HCT116 (cell line): Measurements from ENCODE around the gene SEC62. TPM values are rescaled to one million over a fixed set of nuclear protein-coding genes. Genes with fewer than 3 reads are reported as not detected.

Experiments
- ATAC-seq: fragments of 200-7000 bp; cut with Tn5 transposase; 2 replicates; pipeline ENCODE4 v1.9.1; 2020; ENCODE audit warnings: mild to moderate bottlenecking, moderate library complexity
- BruUV-seq: library from RNA; stranded (reverse); fragments of 400-500 nt; replicated peaks from 2 replicates; lab custom pipeline; 2021; lab: Mats Ljungman, UMichigan
- CTCF ChIA-PET: fragments of 300-600 bp; sonication (Branson Sonifier 250); formaldehyde crosslinking; loops from one replicate; lab custom pipeline; 2021; ENCODE audit warnings: antibody characterized with exemption; lab: Charles Lee
- POLR2A ChIA-PET: fragments of 300-600, 350-600 bp; sonication (Branson Sonifier 250); formaldehyde crosslinking; loops from one replicate; lab custom pipeline; 2021; ENCODE audit warnings: antibody characterized with exemption; lab: Charles Lee
- RAD21 ChIA-PET, 2 experiments: fragments of 300-600 bp; sonication (Branson Sonifier 250); formaldehyde crosslinking; loops; one replicate each; lab custom pipeline; 2023; ENCODE audit warnings: low total read pairs in 2 of 2; ENCODE audit not compliant: uncharacterized antibody in 2 of 2, unreplicated experiment in 2 of 2, low non-redundant PET in 1 of 2; lab: Charles Lee
- DNase-seq: peaks from one replicate; pipeline ENCODE4 v3.0.0-alpha.2; 2010; ENCODE audit warnings: low read depth, low spot score
- H2AFZ ChIP-seq: fragments of 200-600 bp; shearing (Covaris generic), sonication (generic); 2 replicates; pipeline ENCODE4 v1.6.1; 2017; ENCODE audit warnings: low read depth, mixed run types, mixed read lengths, antibody characterized with exemption, low read length; ENCODE audit not compliant: poor library complexity, severe bottlenecking
- H3K27ac ChIP-seq: 2 replicates; pipeline ENCODE4 v1.5.1; 2012; ENCODE audit warnings: low read depth, low read length
- H3K27me3 ChIP-seq: fragments of 200-600 bp; sonication (generic); 2 replicates; pipeline ENCODE4 v1.6.1; 2016; ENCODE audit warnings: mixed run types, low read length, mixed read lengths; ENCODE audit not compliant: insufficient read depth
- H3K36me3 ChIP-seq, 2 experiments: fragments of 200-500 bp in 1 of 2; fragments of 200-600 bp in 1 of 2; sonication (Bioruptor generic) in 1 of 2; sonication (generic) in 1 of 2; 2 replicates each; pipeline versions ENCODE4 v1.5.1 to v1.6.1; 2014 to 2016; ENCODE audit warnings: low read length in 2 of 2, inconsistent platforms in 1 of 2, mixed read lengths in 1 of 2, mixed run types in 1 of 2; ENCODE audit not compliant: insufficient read depth in 2 of 2, control insufficient read depth in 1 of 2
- H3K4me1 ChIP-seq, 2 experiments: fragments of 200-600 bp in 1 of 2; sonication (generic) in 1 of 2; 2 replicates each; pipeline versions ENCODE4 v1.5.1 to v1.6.1; 2012 to 2017; ENCODE audit warnings: low read length in 2 of 2, inconsistent platforms in 1 of 2, mild to moderate bottlenecking in 1 of 2, mixed read lengths in 1 of 2, mixed run types in 1 of 2, moderate library complexity in 1 of 2; ENCODE audit not compliant: insufficient read depth in 2 of 2, control insufficient read depth in 1 of 2
- H3K4me2 ChIP-seq: fragments of 200-600 bp; sonication (generic); 2 replicates; pipeline ENCODE4 v1.6.1; 2017; ENCODE audit warnings: mixed run types, low read length, mixed read lengths
- H3K4me3 ChIP-seq, 2 experiments: fragments of 200-600 bp in 1 of 2; sonication (generic) in 1 of 2; replicated peaks in 1 of 2; 2 replicates each; pipeline ENCODE4 v1.5.1; 2011 to 2016; ENCODE audit warnings: low read length in 2 of 2, control low read depth in 1 of 2, low read depth in 1 of 2, mild to moderate bottlenecking in 1 of 2, mixed read lengths in 1 of 2, mixed run types in 1 of 2
- H3K79me2 ChIP-seq: fragments of 200-600 bp; sonication (generic); 2 replicates; pipeline ENCODE4 v1.6.1; 2017; ENCODE audit warnings: mild to moderate bottlenecking, mixed run types, low read length, moderate library complexity, mixed read lengths; ENCODE audit not compliant: insufficient read depth
- H3K9ac ChIP-seq: fragments of 200-600 bp; sonication (generic); 2 replicates; pipeline ENCODE4 v1.6.1; 2016; ENCODE audit warnings: low read length, mixed read lengths
- H3K9me2 ChIP-seq: fragments of 200-600 bp; sonication (generic), shearing (Covaris generic); 2 replicates; pipeline ENCODE4 v1.6.1; 2017; ENCODE audit warnings: mixed run types, mild to moderate bottlenecking, moderate library complexity; ENCODE audit not compliant: insufficient read depth
- H3K9me3 ChIP-seq, 2 experiments: fragments of 200-500 bp in 1 of 2; fragments of 200-600 bp in 1 of 2; sonication (Bioruptor generic) in 1 of 2; sonication (generic) in 1 of 2; 2 replicates each; pipeline ENCODE4 v1.6.1; 2014 to 2017; ENCODE audit warnings: low read length in 2 of 2, mixed read lengths in 2 of 2, inconsistent platforms in 1 of 2, low read depth in 1 of 2, mild to moderate bottlenecking in 1 of 2, mixed run types in 1 of 2, moderate library complexity in 1 of 2; ENCODE audit not compliant: control insufficient read depth in 1 of 2, insufficient read depth in 1 of 2
- H4K20me1 ChIP-seq: fragments of 200-600 bp; sonication (generic), shearing (Covaris generic); 2 replicates; pipeline ENCODE4 v1.6.1; 2017; ENCODE audit warnings: mixed run types, mild to moderate bottlenecking, moderate library complexity; ENCODE audit not compliant: insufficient read depth
- CBX3 ChIP-seq: IDR thresholded peaks from 2 replicates; pipeline ENCODE4 v1.6.1; 2012; ENCODE audit warnings: low read depth
- CTCF ChIP-seq, 3 experiments: fragments of 200-600 bp in 1 of 3; sonication (generic) in 1 of 3; IDR thresholded peaks in 2 of 3; conservative IDR thresholded peaks in 1 of 3; 2 replicates each; pipeline ENCODE4 v1.5.1; 2012 to 2017; ENCODE audit warnings: low read depth in 2 of 3, low read length in 2 of 3, antibody characterized with exemption in 1 of 3, borderline replicate concordance in 1 of 3, control low read depth in 1 of 3, mild to moderate bottlenecking in 1 of 3, mixed read lengths in 1 of 3, mixed run types in 1 of 3, moderate library complexity in 1 of 3; ENCODE audit not compliant: insufficient read depth in 1 of 3
- EZH2phosphoT487 ChIP-seq: fragments of 200-600 bp; IDR thresholded peaks from 2 replicates; pipeline ENCODE4 v1.6.1; 2018; ENCODE audit warnings: antibody characterized with exemption, borderline replicate concordance
- FOSL1 ChIP-seq: IDR thresholded peaks from 2 replicates; pipeline ENCODE4 v1.6.1; 2012; ENCODE audit warnings: low read depth
- POLR2A ChIP-seq: IDR thresholded peaks from 2 replicates; pipeline ENCODE4 v1.7.0; 2011; ENCODE audit warnings: borderline replicate concordance; ENCODE audit not compliant: insufficient read depth, insufficient read length; ENCODE audit errors: extremely low read depth
- RAD21 ChIP-seq: IDR thresholded peaks from 2 replicates; pipeline ENCODE4 v1.6.1; 2012; ENCODE audit warnings: low read depth, mild to moderate bottlenecking
- SIN3A ChIP-seq: IDR thresholded peaks from 2 replicates; pipeline ENCODE4 v1.6.1; 2012; ENCODE audit warnings: low read depth
- SP1 ChIP-seq: IDR thresholded peaks from 2 replicates; pipeline ENCODE4 v1.6.1; 2012; ENCODE audit warnings: low read depth
- SRF ChIP-seq: IDR thresholded peaks from 2 replicates; pipeline ENCODE4 v1.6.1; 2012; ENCODE audit warnings: low read depth
- TCF7L2 ChIP-seq: IDR thresholded peaks from 2 replicates; pipeline ENCODE4 v1.7.0; 2011; ENCODE audit warnings: borderline replicate concordance, inconsistent platforms; ENCODE audit not compliant: insufficient read depth, insufficient read length; ENCODE audit errors: extremely low read depth
- ZFX ChIP-seq: fragments of 450-650 bp; IDR thresholded peaks from 2 replicates; pipeline ENCODE4 v1.6.1; 2017
- ZNF274 ChIP-seq: fragments of 200-500 bp; sonication (Bioruptor generic); IDR thresholded peaks from 2 replicates; pipeline ENCODE4 v1.6.1; 2014; ENCODE audit warnings: mild to moderate bottlenecking, low read depth, low read length, inconsistent platforms
- intact Hi-C: fragments of 100-400 bp; cut with micrococcal nuclease; formaldehyde crosslinking; loops from 2 replicates; pipeline ENCODE4 v1.10.0; 2022
- total RNA-seq: library from RNA; stranded (reverse); gene quantifications from one replicate; pipeline ENCODE4 v1.2.1, GENCODE V29; 2021; ENCODE audit not compliant: unreplicated experiment
- TF ChIP-seq, protein P1 (sequence below): IDR thresholded peaks from 2 replicates; pipeline ENCODE4 v1.6.1; 2012
- TF ChIP-seq, protein P2 (sequence below): IDR thresholded peaks from 2 replicates; pipeline ENCODE4 v1.6.1; 2012; ENCODE audit warnings: low read depth

SEC62 gene
- total RNA-seq, 1 experiment from 2014 or later: 55.4 TPM

DNA sequence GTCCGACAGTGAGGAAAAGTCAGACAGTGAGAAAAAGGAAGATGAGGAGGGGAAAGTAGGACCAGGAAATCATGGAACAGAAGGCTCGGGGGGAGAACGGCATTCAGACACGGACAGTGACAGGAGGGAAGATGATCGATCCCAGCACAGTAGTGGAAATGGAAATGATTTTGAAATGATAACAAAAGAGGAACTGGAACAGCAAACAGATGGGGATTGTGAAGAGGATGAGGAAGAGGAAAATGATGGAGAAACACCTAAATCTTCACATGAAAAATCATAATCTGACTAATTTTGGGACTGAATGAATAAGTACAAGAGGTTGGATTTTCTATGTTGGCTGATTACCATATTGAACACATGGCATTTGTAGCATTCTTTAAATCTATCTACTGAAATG is 26.2 kb downstream of the SEC62 start:
- BruUV-seq: TSS peak; percentile 53
- RAD21 ChIA-PET: no interaction called here
- intact Hi-C loops: no loop called here

DNA sequence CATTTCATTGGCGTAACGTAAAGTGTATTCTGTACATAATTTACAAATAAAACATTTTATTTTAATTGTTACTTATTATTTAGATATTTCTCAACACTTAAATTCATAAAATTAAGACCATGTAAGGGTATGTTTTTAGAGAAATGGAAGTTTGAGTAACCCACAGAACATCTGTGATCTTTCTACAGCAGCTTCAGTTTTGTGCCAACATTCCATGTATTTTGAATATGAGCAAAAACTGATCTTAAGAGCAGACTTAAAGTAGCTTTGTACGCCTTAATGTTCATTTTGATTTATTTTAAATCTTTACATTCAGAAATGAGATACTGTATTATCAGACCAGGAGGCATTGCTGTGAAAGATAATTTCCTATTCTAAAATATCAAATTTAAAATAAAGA is 27.2 kb downstream of the SEC62 start:
- no peak for ATAC-seq
- no peak for TF ChIP-seq POLR2A
- no peak for TF ChIP-seq FOSL1
- TF ChIP-seq RAD21: no peak
- no peak for TF ChIP-seq SP1
- TF ChIP-seq CTCF (IDR thresholded peaks at IDR 0.05 in 2 of 3, conservative IDR thresholded peaks at IDR 0.05 in 1 of 3; ENCODE audit: borderline replicate concordance in 1 of 3, insufficient read depth in 1 of 3, low read depth in 2 of 3, low read length in 2 of 3): no peak
- TF ChIP-seq, protein P1, sequence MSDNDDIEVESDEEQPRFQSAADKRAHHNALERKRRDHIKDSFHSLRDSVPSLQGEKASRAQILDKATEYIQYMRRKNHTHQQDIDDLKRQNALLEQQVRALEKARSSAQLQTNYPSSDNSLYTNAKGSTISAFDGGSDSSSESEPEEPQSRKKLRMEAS: no peak
- no peak for TF ChIP-seq EZH2phosphoT487
- no peak for TF ChIP-seq ZFX
- no peak for TF ChIP-seq SIN3A
- no peak for TF ChIP-seq SRF
- no peak for TF ChIP-seq ZNF274
- no peak for TF ChIP-seq CBX3
- no peak for TF ChIP-seq TCF7L2

More for the DNA sequence above, 26.2 kb downstream of the SEC62 start:
- ATAC-seq (no peak), DNase-seq (no peak)
- H3K4me3 ChIP-seq: no peak overlapping the region
- H3K27ac ChIP-seq: no peak overlapping the region
- POLR2A ChIA-PET: no interaction called here
- CTCF ChIA-PET: no interaction called here
- H3K9me2 ChIP-seq: no peaks in the 10 kb centered on the region
- no peak for TF ChIP-seq SP1
- TF ChIP-seq, protein P2, sequence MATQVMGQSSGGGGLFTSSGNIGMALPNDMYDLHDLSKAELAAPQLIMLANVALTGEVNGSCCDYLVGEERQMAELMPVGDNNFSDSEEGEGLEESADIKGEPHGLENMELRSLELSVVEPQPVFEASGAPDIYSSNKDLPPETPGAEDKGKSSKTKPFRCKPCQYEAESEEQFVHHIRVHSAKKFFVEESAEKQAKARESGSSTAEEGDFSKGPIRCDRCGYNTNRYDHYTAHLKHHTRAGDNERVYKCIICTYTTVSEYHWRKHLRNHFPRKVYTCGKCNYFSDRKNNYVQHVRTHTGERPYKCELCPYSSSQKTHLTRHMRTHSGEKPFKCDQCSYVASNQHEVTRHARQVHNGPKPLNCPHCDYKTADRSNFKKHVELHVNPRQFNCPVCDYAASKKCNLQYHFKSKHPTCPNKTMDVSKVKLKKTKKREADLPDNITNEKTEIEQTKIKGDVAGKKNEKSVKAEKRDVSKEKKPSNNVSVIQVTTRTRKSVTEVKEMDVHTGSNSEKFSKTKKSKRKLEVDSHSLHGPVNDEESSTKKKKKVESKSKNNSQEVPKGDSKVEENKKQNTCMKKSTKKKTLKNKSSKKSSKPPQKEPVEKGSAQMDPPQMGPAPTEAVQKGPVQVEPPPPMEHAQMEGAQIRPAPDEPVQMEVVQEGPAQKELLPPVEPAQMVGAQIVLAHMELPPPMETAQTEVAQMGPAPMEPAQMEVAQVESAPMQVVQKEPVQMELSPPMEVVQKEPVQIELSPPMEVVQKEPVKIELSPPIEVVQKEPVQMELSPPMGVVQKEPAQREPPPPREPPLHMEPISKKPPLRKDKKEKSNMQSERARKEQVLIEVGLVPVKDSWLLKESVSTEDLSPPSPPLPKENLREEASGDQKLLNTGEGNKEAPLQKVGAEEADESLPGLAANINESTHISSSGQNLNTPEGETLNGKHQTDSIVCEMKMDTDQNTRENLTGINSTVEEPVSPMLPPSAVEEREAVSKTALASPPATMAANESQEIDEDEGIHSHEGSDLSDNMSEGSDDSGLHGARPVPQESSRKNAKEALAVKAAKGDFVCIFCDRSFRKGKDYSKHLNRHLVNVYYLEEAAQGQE: no peak
- no peaks in the 10 kb centered on the region for H4K20me1 ChIP-seq
- peaks cover 4 to 19% of the 10 kb centered on the region in 2 experiments; a peak in 2 of 4 replicates for H3K36me3 ChIP-seq
- H3K79me2 ChIP-seq: no peaks in the 10 kb centered on the region; the same call in 1 of the 2 replicates
- no peaks in the 10 kb centered on the region for H3K4me1 ChIP-seq
- no peak overlapping the region for H2AFZ ChIP-seq
- no peaks in the 10 kb centered on the region for H3K9me3 ChIP-seq
- no peak overlapping the region for H3K4me2 ChIP-seq
- H3K9ac ChIP-seq: no peak overlapping the region
- H3K27me3 ChIP-seq: no peaks in the 10 kb centered on the region

More for the DNA sequence above, 27.2 kb downstream of the SEC62 start:
- no peak for DNase-seq
- no peak overlapping the region for H2AFZ ChIP-seq
- H3K4me2 ChIP-seq: no peak overlapping the region
- no peaks in the 10 kb centered on the region for H3K9me3 ChIP-seq
- BruUV-seq: no TSS peak
- H3K36me3 ChIP-seq: peaks cover 4 to 12% of the 10 kb centered on the region in 2 experiments; a peak in 2 of 4 replicates
- H3K4me1 ChIP-seq: no peaks in the 10 kb centered on the region
- H3K9ac ChIP-seq: no peak overlapping the region
- no peaks in the 10 kb centered on the region for H4K20me1 ChIP-seq
- ChIA-PET RAD21 (no interaction called here), CTCF (no interaction called here), POLR2A (no interaction called here)
- H3K27ac ChIP-seq: no peak overlapping the region
- no peaks in the 10 kb centered on the region for H3K79me2 ChIP-seq
- no peaks in the 10 kb centered on the region for H3K27me3 ChIP-seq
- H3K9me2 ChIP-seq: no peaks in the 10 kb centered on the region
- intact Hi-C loops: no loop called here
- H3K4me3 ChIP-seq: no peak overlapping the region
